Ascending aorta (tissue), 2 donors: ENCODE measurements around the gene ANKRD11. TPM values are rescaled to one million over a fixed set of nuclear protein-coding genes. Genes with fewer than 3 reads are reported as not detected.
A peak's percentile ranks its signal among the peaks of the same experiment; 100 is the strongest.

Experiments
- DNase-seq, 2 donors: peaks; one replicate each; pipeline ENCODE4 v3.0.0-alpha.2; 2019; ENCODE audit warnings: low spot score in 2 of 2
- H3K27ac ChIP-seq, 2 donors: fragments of 200-600 bp; sonication (generic); one replicate each; pipeline ENCODE4 v1.5.1; 2016 to 2017; ENCODE audit warnings: mild to moderate bottlenecking in 1 of 2
- H3K27me3 ChIP-seq: fragments of 200-600 bp; sonication (generic); one replicate; pipeline ENCODE4 v1.5.1; 2017
- H3K36me3 ChIP-seq, 2 donors: fragments of 200-600 bp; sonication (generic); one replicate each; pipeline ENCODE4 v1.5.1; 2016
- H3K4me1 ChIP-seq, 2 donors: fragments of 200-600 bp; sonication (generic); one replicate each; pipeline ENCODE4 v1.5.1; 2016 to 2017; ENCODE audit warnings: mild to moderate bottlenecking in 1 of 2
- H3K4me3 ChIP-seq, 2 donors: fragments of 200-600 bp; sonication (generic); one replicate each; pipeline ENCODE4 v1.5.1; 2016 to 2017; ENCODE audit warnings: mild to moderate bottlenecking in 1 of 2
- H3K9me3 ChIP-seq, 2 donors: fragments of 200-600 bp; sonication (generic); one replicate each; pipeline ENCODE4 v1.5.1; 2016
- CTCF ChIP-seq, 3 experiments: fragments of 200-600 bp in 2 of 3; fragments of 450-650 bp in 1 of 3; sonication (generic) in 2 of 3; IDR thresholded peaks; one replicate each; pipeline ENCODE4 v1.5.1; 2016 to 2019; ENCODE audit warnings: antibody characterized with exemption in 3 of 3, mild to moderate bottlenecking in 1 of 3, moderate library complexity in 1 of 3
- intact Hi-C: fragments of 100-400 bp; cut with DNase I; formaldehyde crosslinking; loops from one replicate; pipeline ENCODE4 v1.15.1; 2023
- total RNA-seq: library from RNA; depleted of rRNA; stranded (reverse); fragments of >200 nt; gene quantifications from one replicate; pipeline ENCODE4 v1.1.0, GENCODE V29; 2016

ANKRD11 gene
- total RNA-seq, 1 donor from 2014 or later, result 124 TPM

- Histone ChIP-seq H3K9me3 (no peaks in the 10 kb centered on the region), H3K27me3 (no peaks in the 10 kb centered on the region), H3K27ac (peak overlapping the region in 1 of 2 donors; percentile 49), H3K36me3 (no peaks in the 10 kb centered on the region), H3K4me3 (no peak overlapping the region), H3K4me1 (peaks cover 25 to 60% of the 10 kb centered on the region in 2 donors)
- no peak for DNase-seq
- intact Hi-C loops, result no loop called here
- TF ChIP-seq CTCF (IDR thresholded peaks at IDR 0.05), result no peak
Observed at GRCh38 chr16:89409161-89409711, 81.1 kb downstream of the ANKRD11 start.

GRCh38 chr16:89408315-89408714 lies 82.0 kb downstream of the ANKRD11 start:
- Histone ChIP-seq H3K27me3 (no peaks in the 10 kb centered on the region), H3K27ac (peak overlapping the region; percentile 34 to 49), H3K9me3 (no peaks in the 10 kb centered on the region), H3K4me3 (no peak overlapping the region), H3K36me3 (no peaks in the 10 kb centered on the region), H3K4me1 (peaks cover 25 to 53% of the 10 kb centered on the region in 2 donors)
- TF ChIP-seq CTCF (IDR thresholded peaks at IDR 0.05), result no peak
- DNase-seq, result no peak
- intact Hi-C loops, result no loop called here

GRCh38 chr16:89407925-89408300 lies 82.4 kb downstream of the ANKRD11 start:
- Histone ChIP-seq H3K27me3 (no peaks in the 10 kb centered on the region), H3K27ac (peak overlapping the region; percentile 34 to 49), H3K4me3 (no peak overlapping the region), H3K4me1 (peaks cover 25 to 49% of the 10 kb centered on the region in 2 donors), H3K9me3 (no peaks in the 10 kb centered on the region), H3K36me3 (no peaks in the 10 kb centered on the region)
- intact Hi-C loops, result no loop called here
- DNase-seq, result no peak
- no peak for TF ChIP-seq CTCF (IDR thresholded peaks at IDR 0.05)

- no peak for TF ChIP-seq CTCF (IDR thresholded peaks at IDR 0.05)
- intact Hi-C loops, result no loop called here
- Histone ChIP-seq H3K4me1 (peaks cover 25 to 44% of the 10 kb centered on the region in 2 donors), H3K27me3 (no peaks in the 10 kb centered on the region), H3K9me3 (no peaks in the 10 kb centered on the region), H3K36me3 (no peaks in the 10 kb centered on the region), H3K4me3 (no peak overlapping the region), H3K27ac (no peak overlapping the region)
- DNase-seq, result no peak
Observed at GRCh38 chr16:89407282-89407924, 83.0 kb downstream of the ANKRD11 start.

GRCh38 chr16:89406277-89406888 lies 84.0 kb downstream of the ANKRD11 start:
- peaks cover 25 to 40% of the 10 kb centered on the region in 2 donors for H3K4me1 ChIP-seq
- TF ChIP-seq CTCF (IDR thresholded peaks at IDR 0.05), result no peak
- intact Hi-C loops, result no loop called here
- no peak overlapping the region for H3K27ac ChIP-seq
- no peaks in the 10 kb centered on the region for H3K27me3 ChIP-seq
- H3K4me3 ChIP-seq, result no peak overlapping the region
- H3K36me3 ChIP-seq, result no peaks in the 10 kb centered on the region
- DNase-seq, result no peak
- H3K9me3 ChIP-seq, result no peaks in the 10 kb centered on the region
